K562 (cell line): ENCODE results near the gene TRAPPC4. TPM values are rescaled to one million over a fixed set of nuclear protein-coding genes. Genes with fewer than 3 reads are reported as not detected.

Experiments
- ATAC-seq: fragments of 200-7000 bp; cut with Tn5 transposase; 3 replicates; pipeline ENCODE4 v1.9.1; 2020; ENCODE audit warnings: moderate library complexity
- BruUV-seq: library from RNA; stranded (reverse); fragments of 400-500 nt; replicated peaks from 2 replicates; lab custom pipeline; 2021; lab: Mats Ljungman, UMichigan
- CTCF ChIA-PET: fragments of 300-600 bp; formaldehyde crosslinking; extraction: SDS; loops from one replicate; lab custom pipeline; 2021; ENCODE audit warnings: low intra/inter-chr PET ratio; lab: Yijun Ruan, JAX
- POLR2A ChIA-PET: fragments of 300-600, 350-650 bp; sonication (Branson Sonifier 250); formaldehyde crosslinking; extraction: SDS; loops from one replicate; lab custom pipeline; 2021; ENCODE audit warnings: antibody characterized with exemption, inconsistent platforms; lab: Yijun Ruan, JAX
- DNase-seq, 4 experiments: peaks; one replicate each; pipeline versions ENCODE4 v3.0.0 to v3.0.0-alpha.2; 2011 to 2018; ENCODE audit warnings: low spot score in 3 of 4, mixed read lengths in 3 of 4; ENCODE audit errors: extremely low read depth in 1 of 4
- FAIRE-seq: peaks from 2 replicates; lab custom pipeline; 2011; peaks lifted over from hg19 to GRCh38; lab: Jason Lieb, UNC
- H2AFZ ChIP-seq: 2 replicates; pipeline ENCODE4 v1.6.0; 2011; ENCODE audit warnings: low read depth, low read length, control low read depth, inconsistent platforms
- H3K27ac ChIP-seq: fragments of 200-600 bp; 3 replicates; pipeline ENCODE4 v1.8.0; 2011; ENCODE audit warnings: low read depth, mild to moderate bottlenecking, control low read depth, inconsistent platforms, low read length, moderate library complexity, mixed read lengths; ENCODE audit errors: extremely low read depth
- H3K27me3 ChIP-seq, 2 experiments: fragments of 300-600 bp in 1 of 2; 2 replicates in 1 of 2; 3 replicates in 1 of 2; pipeline versions ENCODE4 v1.6.0 to v1.8.0; 2011; ENCODE audit warnings: inconsistent platforms in 2 of 2, low read length in 2 of 2, mild to moderate bottlenecking in 1 of 2, mixed read lengths in 1 of 2, moderate library complexity in 1 of 2; ENCODE audit not compliant: control insufficient read depth in 2 of 2, insufficient read depth in 2 of 2
- H3K36me3 ChIP-seq: fragments of 300-600 bp; 3 replicates; pipeline ENCODE4 v1.8.0; 2011; ENCODE audit warnings: mild to moderate bottlenecking, low read length, inconsistent platforms; ENCODE audit not compliant: control insufficient read depth, insufficient read depth
- H3K4me1 ChIP-seq, 2 experiments: fragments of 200-600 bp in 1 of 2; replicated peaks in 1 of 2; 2 replicates in 1 of 2; 3 replicates in 1 of 2; pipeline versions ENCODE4 v1.5.1 to v1.8.0; 2011; ENCODE audit warnings: inconsistent platforms in 2 of 2, low read length in 2 of 2, mild to moderate bottlenecking in 1 of 2, mixed read lengths in 1 of 2, moderate library complexity in 1 of 2; ENCODE audit not compliant: control insufficient read depth in 2 of 2, insufficient read depth in 2 of 2
- H3K4me2 ChIP-seq: 2 replicates; pipeline ENCODE4 v1.6.1; 2011; ENCODE audit warnings: low read length, control low read depth, inconsistent platforms, mixed read lengths; ENCODE audit not compliant: insufficient read depth
- H3K4me3 ChIP-seq: fragments of 200-600 bp; sonication (generic), shearing (Covaris generic); 2 replicates; pipeline ENCODE4 v1.5.1; 2016; ENCODE audit warnings: control low read depth, inconsistent platforms
- H3K79me2 ChIP-seq: fragments of 200-600 bp; 3 replicates; pipeline ENCODE4 v1.8.0; 2011; ENCODE audit warnings: low read length, inconsistent platforms; ENCODE audit not compliant: control insufficient read depth, insufficient read depth
- H3K9ac ChIP-seq, 2 experiments: 2 replicates each; pipeline versions ENCODE4 v1.6.0 to v1.6.1; 2011; ENCODE audit warnings: low read depth in 2 of 2, low read length in 2 of 2, control low read depth in 1 of 2, inconsistent platforms in 1 of 2, mild to moderate bottlenecking in 1 of 2, mixed read lengths in 1 of 2; ENCODE audit not compliant: insufficient read depth in 1 of 2
- H3K9me1 ChIP-seq: one replicate; pipeline ENCODE4 v1.6.0; 2011; ENCODE audit warnings: inconsistent platforms, mild to moderate bottlenecking, low read length, moderate library complexity; ENCODE audit not compliant: control insufficient read depth, insufficient read depth
- H3K9me3 ChIP-seq: replicated peaks from 2 replicates; pipeline ENCODE4 v1.5.1; 2011; ENCODE audit warnings: low read depth, low read length, inconsistent platforms; ENCODE audit not compliant: control insufficient read depth, insufficient read depth
- H4K20me1 ChIP-seq: replicated peaks from 2 replicates; pipeline ENCODE4 v1.6.1; 2011; ENCODE audit warnings: low read length, inconsistent platforms, mixed read lengths; ENCODE audit not compliant: control insufficient read depth, insufficient read depth
- HNRNPK ChIP-seq: fragments of 200-400 bp; formaldehyde crosslinking; IDR thresholded peaks from one replicate; pipeline ENCODE4 v1.6.1; 2018; ENCODE audit warnings: mild to moderate bottlenecking, low read depth, low read length; ENCODE audit not compliant: poor library complexity, severe bottlenecking
- PRDM10 ChIP-seq: fragments of 450-650 bp; IDR thresholded peaks from 2 replicates; pipeline ENCODE4 v1.6.1; 2018; ENCODE audit not compliant: partially characterized antibody
- WGBS: fragments of 100-300 bp; shearing (Covaris generic); methylation state at CpG from one replicate; pipeline ENCODE4 v1.1.6; 2016; ENCODE audit warnings: low coverage, mixed read lengths; ENCODE audit not compliant: insufficient coverage; ENCODE audit errors: missing lambda C conversion rate; 5-methylcytosine and 5-hydroxymethylcytosine counted together
- in situ Hi-C: fragments of 300-500 bp; cut with MboI; formaldehyde crosslinking; loops from 4 replicates; pipeline ENCODE4 v1.15.0; 2018; ENCODE audit warnings: inconsistent platforms, mixed read lengths
- intact Hi-C: fragments of 100-400 bp; cut with micrococcal nuclease; formaldehyde crosslinking; loops from 2 replicates; pipeline ENCODE4 v1.14.2; 2022
- polyA plus RNA-seq, 8 experiments: library from polyadenylated mRNA; depleted of rRNA in 4 of 8; stranded (reverse) in 5 of 8; unstranded in 3 of 8; fragments of >200 nt; fragmentation: Nextera tagmentation in 2 of 8; fragmentation: Illumina TruSeq in 1 of 8; extraction: Ambion mirVana in 2 of 8; extraction: Trizol in 1 of 8; gene quantifications; 2 replicates each; pipeline versions ENCODE4 v1.2.1 to v1.2.3, GENCODE V29; 2011 to 2014; ENCODE audit warnings: inconsistent platforms in 1 of 8, missing spikeins in 1 of 8
- total RNA-seq, 7 experiments: library from RNA; depleted of rRNA in 6 of 7; stranded (reverse); fragments of >200 nt in 6 of 7; fragmentation: Illumina TruSeq in 2 of 7; extraction: Trizol in 2 of 7; gene quantifications; 2 replicates each; pipeline versions ENCODE4 v1.2.1 to v1.2.3, GENCODE V29; 2011 to 2021; ENCODE audit warnings: low replicate concordance in 1 of 7

The TRAPPC4 gene
- total and polyA plus RNA-seq, 9 of the 15 experiments (the other 6 are each of a cell fraction or from before 2014, with no cell fraction given) = 121 to 524 (median 142) TPM

- intact Hi-C loops = no loop called here
- no peak for ATAC-seq
- Histone ChIP-seq H3K9me3 (no peaks in the 10 kb centered on the region), H3K4me2 (peak overlapping the region; percentile 98), H3K4me3 (no peak overlapping the region; the same call in 1 of the 2 replicates)
- POLR2A ChIA-PET = interaction anchor here (0.6 to 5.2 kb wide), 6 partner anchors 9 to 366 kb away, joined by 3 to 33 read pairs (median 4); partner anchors contain the start of gene TRAPPC4
- TF ChIP-seq HNRNPK (no peak), PRDM10 (peak; percentile 68)
- TF ChIP-seq, all 486 proteins: peak for 1
- Histone ChIP-seq H3K27me3 (no peaks in the 10 kb centered on the region), H3K9me1 (no peaks in the 10 kb centered on the region), H3K79me2 (peaks cover 47% of the 10 kb centered on the region), H3K36me3 (peaks cover 57% of the 10 kb centered on the region), H4K20me1 (peaks cover 22% of the 10 kb centered on the region), H3K4me1 (peaks cover 50 to 56% of the 10 kb centered on the region in 2 experiments), H2AFZ (no peak overlapping the region), H3K27ac (peak overlapping the region; percentile 92), H3K9ac (peak overlapping the region; percentile 86 to 99)
- CTCF ChIA-PET = no interaction called here
- in situ Hi-C loops = no loop called here
- BruUV-seq = no TSS peak
- DNase-seq (no peak), FAIRE-seq (no peak)
- WGBS = 54% methylated on average over 9 of the region's 9 CpGs
Measured at GRCh38 chr11:119028346-119029068, 9.9 kb downstream of the TRAPPC4 start.
